Panc1 (cell line): ENCODE results near the gene CDC42.
"Not testable (repeated sequence)": the region's sequence is repeated elsewhere in the genome, so short reads cannot be mapped to it uniquely, and the experiment has no call there.

Source experiments
- CTCF ChIP-seq: fragments of 450-650 bp; IDR thresholded peaks from 2 replicates; pipeline ENCODE4 v1.5.1; 2017; ENCODE audit warnings: mild to moderate bottlenecking
- SIN3A ChIP-seq: IDR thresholded peaks from 2 replicates; pipeline ENCODE4 v1.6.1; 2012; ENCODE audit warnings: low read depth, mild to moderate bottlenecking, low read length, moderate library complexity, borderline replicate concordance; ENCODE audit not compliant: insufficient read depth
- TF ChIP-seq, protein P1 (sequence below), 2 experiments: IDR thresholded peaks; 2 replicates each; pipeline ENCODE4 v1.6.1; 2011 to 2012; ENCODE audit warnings: low read depth in 2 of 2, control low read depth in 1 of 2, low read length in 1 of 2, mild to moderate bottlenecking in 1 of 2, moderate library complexity in 1 of 2; ENCODE audit not compliant: insufficient read depth in 1 of 2

DNA sequence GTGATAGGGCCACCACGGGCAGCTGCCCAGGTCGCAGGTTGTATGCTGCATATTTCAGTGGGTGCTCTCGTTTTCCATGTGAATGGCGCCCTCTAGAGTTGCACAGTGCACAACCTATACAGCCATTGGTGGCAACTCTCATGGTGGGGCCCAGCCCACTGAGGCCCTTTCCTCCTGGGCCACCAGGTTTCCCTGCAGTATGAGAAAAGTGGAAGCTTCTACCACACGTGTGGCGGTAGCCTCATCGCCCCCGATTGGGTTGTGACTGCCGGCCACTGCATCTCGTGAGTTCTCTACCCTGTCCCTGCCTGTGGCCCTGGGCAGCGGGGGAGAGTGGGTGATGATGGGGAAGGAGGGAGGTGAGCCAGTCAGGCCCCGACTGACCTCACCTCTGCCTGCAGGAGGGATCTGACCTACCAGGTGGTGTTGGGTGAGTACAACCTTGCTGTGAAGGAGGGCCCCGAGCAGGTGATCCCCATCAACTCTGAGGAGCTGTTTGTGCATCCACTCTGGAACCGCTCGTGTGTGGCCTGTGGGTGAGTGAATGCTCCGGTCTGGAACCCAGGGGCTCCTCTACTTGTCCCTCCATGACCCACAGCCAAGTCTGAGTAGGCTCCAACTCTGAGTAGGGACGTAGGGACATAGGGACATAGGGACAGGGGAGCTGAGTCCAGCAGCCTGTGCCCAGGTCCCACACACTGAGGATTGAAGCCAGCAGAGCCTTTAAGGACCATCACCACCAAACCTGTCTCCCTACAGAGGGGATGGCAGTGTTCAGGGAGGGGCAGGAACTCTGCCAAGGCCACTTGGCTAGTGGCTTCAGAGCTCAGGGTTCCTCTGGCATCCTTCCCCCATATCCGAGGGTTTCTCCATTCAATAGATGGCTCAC, 47.0 kb upstream of the CDC42 start:
- TF ChIP-seq CTCF, SIN3A: not testable (repeated sequence)
- TF ChIP-seq, protein P1, sequence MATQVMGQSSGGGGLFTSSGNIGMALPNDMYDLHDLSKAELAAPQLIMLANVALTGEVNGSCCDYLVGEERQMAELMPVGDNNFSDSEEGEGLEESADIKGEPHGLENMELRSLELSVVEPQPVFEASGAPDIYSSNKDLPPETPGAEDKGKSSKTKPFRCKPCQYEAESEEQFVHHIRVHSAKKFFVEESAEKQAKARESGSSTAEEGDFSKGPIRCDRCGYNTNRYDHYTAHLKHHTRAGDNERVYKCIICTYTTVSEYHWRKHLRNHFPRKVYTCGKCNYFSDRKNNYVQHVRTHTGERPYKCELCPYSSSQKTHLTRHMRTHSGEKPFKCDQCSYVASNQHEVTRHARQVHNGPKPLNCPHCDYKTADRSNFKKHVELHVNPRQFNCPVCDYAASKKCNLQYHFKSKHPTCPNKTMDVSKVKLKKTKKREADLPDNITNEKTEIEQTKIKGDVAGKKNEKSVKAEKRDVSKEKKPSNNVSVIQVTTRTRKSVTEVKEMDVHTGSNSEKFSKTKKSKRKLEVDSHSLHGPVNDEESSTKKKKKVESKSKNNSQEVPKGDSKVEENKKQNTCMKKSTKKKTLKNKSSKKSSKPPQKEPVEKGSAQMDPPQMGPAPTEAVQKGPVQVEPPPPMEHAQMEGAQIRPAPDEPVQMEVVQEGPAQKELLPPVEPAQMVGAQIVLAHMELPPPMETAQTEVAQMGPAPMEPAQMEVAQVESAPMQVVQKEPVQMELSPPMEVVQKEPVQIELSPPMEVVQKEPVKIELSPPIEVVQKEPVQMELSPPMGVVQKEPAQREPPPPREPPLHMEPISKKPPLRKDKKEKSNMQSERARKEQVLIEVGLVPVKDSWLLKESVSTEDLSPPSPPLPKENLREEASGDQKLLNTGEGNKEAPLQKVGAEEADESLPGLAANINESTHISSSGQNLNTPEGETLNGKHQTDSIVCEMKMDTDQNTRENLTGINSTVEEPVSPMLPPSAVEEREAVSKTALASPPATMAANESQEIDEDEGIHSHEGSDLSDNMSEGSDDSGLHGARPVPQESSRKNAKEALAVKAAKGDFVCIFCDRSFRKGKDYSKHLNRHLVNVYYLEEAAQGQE (IDR thresholded peaks at IDR 0.05; ENCODE audit: insufficient read depth in 1 of 2, low read depth in 2 of 2, low read length in 1 of 2) = not testable (repeated sequence)
